GM18526 (cell line): Measurements from ENCODE around the gene STAU1.

Experiments used
- POLR2A ChIP-seq: IDR thresholded peaks from 3 replicates; pipeline ENCODE4 v1.6.1; 2011; ENCODE audit not compliant: insufficient read length; ENCODE audit errors: extremely low read depth

The STAU1 gene, protein sequence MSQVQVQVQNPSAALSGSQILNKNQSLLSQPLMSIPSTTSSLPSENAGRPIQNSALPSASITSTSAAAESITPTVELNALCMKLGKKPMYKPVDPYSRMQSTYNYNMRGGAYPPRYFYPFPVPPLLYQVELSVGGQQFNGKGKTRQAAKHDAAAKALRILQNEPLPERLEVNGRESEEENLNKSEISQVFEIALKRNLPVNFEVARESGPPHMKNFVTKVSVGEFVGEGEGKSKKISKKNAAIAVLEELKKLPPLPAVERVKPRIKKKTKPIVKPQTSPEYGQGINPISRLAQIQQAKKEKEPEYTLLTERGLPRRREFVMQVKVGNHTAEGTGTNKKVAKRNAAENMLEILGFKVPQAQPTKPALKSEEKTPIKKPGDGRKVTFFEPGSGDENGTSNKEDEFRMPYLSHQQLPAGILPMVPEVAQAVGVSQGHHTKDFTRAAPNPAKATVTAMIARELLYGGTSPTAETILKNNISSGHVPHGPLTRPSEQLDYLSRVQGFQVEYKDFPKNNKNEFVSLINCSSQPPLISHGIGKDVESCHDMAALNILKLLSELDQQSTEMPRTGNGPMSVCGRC

DNA sequence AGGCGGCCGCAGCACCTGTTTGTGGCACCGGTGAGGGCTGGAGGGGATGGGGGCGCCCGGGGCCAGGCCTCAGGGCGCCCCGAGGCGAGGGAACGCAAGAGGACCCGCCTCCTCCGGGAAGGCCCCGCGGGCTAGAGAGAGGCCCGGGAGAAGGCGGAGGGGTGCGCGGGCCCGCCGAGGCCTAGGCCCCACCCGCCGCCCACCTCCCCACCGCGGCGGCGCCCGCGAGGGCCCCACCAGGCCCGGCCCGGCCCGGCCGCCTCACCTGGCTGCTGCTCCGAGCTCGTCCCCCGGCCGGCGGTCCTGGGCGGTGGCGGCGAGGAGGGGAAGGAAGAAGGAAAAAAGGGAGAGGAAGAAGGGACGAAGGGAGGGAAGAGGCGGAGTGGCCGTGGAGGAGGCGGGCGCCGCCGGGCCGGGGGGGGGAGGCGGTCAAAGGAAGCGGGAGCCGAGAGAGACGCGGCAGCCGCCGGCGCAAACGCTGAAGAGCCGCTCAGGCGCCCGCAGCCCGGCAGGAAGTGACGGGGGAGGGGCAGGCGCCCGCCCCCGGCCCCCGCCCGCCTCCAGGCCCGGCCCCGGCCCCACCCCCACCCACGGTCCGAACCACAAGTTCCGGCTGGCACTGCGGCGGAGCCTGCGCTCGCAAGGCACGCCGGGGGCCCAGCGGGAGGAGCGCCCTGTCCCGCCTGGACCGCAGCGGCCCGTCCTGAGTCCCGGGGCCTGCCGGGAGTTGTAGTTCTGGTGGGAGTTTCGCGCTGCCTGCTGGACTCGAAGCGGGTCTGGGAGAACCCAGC lies at the start of gene STAU1:
STAU1 (minus strand) TSS at position 484 of the 791 bp plus-strand sequence. CDS start 22,133 bp downstream, outside the sequence.
- TF ChIP-seq POLR2A: peak; percentile 81

DNA sequence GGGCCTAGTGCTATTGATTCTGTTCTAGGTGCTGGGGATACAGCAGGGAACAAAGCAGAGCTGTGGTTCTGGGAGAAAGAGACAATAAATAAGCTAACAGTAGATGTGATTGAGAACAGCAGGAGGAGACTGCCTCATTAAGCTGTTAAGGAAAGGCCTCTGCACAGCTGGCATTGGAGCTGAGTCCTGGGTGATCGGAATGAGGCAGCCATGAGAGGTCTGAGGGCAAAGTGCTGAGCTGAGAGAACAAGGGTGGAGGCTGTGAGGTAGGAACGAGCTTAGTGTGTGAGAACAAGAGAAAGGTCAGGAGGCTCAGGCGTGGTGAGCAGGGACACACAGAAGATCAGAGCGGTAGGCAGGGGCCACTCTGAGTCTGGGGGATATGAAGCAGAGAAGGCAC lies 49.4 kb upstream of the STAU1 start:
- no peak for TF ChIP-seq POLR2A

DNA sequence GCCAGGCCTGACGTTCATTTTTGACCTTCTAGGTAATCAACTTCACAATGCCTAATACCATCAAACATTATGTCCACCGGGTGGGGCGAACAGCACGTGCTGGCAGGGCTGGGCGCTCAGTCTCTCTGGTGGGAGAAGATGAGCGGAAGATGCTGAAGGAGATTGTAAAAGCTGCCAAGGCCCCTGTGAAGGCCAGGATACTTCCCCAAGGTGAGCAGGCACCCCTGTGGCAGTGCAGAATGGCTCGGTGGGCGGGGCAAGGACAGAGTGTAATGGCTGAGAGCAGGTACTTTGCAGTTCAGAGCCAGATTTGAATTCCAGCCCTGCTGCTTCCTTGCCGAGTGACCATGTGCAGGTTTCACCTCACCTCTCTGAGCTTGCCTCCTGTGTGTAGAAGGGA lies 48.2 kb upstream of the STAU1 start:
- no peak for TF ChIP-seq POLR2A

DNA sequence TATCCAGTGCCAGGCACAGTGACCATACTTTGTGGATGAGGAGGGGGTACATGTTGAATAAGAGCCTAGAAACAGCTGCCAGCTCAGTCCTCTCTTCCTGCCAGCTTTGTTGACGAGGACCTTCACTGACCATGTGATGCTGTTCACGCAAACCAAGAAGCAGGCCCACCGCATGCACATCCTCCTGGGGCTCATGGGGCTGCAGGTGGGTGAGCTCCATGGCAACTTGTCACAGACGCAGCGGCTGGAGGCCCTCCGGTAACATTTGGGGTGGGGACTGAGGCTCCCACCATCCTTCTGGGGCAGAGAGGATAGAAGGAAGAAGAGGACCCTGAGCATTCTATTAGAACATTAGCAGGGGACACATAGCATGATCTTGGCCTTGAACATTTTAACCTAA lies 46.7 kb upstream of the STAU1 start:
- TF ChIP-seq POLR2A: no peak

DNA sequence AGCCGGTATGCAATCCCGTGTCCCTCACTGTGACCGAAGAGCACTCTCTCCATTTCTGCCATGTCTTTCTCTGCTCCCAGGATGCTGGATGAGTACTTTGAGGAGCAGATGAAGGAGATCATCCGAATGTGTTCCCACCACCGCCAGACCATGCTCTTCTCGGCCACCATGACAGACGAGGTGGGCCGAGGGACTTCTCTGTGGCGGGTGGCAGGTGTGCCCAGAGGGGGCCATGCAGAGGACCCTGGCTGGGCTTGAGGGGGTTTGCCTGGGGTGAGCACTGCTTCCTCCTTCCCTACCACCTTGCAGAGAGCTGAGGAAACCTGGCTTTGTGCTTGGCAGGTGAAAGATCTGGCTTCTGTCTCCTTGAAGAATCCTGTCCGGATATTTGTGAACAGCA lies 45.1 kb upstream of the STAU1 start:
- TF ChIP-seq POLR2A: no peak

DNA sequence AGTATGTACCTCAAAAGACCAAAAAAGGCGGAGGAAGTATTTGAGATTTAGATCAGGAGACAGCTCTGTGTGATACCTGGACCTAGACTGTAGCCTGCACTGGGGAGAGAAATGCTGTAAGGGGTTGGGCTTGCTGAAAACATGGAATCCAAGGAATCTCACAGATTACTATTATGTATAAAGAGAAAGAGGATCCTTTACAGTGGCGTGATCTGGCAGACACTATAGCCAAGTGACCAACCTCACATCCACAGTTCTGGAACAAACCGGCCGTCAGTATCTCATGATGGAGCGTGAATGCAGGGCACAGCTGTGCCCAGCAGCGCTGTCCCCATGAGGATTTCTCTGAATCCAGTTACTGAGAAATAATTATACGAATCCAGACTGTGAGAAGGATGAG lies 43.3 kb upstream of the STAU1 start:
- TF ChIP-seq POLR2A: no peak

DNA sequence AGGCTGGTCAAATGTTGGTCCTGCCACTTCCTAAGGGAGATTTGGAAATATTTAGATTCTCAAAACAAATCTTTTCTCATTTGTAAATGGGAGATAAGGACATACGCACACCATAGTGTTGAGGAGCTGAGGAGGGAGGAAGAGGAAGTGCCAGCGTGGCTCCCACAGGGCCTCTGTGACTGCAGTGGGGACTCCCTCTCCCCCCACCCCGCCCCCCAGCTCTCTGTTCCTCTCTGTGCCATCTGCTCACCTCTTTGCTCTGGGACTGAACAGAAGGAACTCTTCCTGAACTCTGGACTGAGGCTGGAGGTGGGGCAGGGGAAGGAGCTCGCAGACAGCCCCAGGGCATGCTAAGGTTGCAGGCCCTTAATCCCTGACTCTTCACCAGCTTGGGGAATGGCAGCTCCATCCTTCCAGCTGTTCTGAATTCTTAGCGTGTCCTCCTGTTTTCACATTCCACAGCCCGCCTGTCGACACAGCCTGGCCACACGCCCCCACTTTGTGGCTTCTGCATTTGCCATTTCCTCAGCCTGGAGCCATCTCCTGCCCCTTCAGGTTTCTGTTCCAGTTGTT lies 42.5 kb upstream of the STAU1 start:
- no peak for TF ChIP-seq POLR2A

DNA sequence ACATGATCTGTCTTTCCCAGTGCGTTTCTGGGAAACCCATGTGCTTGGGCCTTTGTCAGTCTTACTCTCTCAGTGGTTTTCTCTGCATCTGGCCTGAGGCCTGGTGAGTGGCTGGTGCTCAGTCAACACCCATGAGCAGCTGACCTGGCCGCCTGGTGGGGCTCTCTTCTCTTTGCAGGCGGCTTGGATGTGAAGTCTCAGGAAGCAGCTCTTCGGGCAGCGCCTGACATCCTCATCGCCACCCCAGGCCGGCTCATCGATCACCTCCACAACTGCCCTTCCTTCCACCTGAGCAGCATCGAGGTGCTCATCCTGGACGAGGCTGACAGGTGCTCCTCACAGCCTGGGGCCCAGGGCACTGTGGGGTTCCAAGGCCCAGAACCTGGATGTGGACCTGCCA lies 41.9 kb upstream of the STAU1 start:
- TF ChIP-seq POLR2A: no peak

DNA sequence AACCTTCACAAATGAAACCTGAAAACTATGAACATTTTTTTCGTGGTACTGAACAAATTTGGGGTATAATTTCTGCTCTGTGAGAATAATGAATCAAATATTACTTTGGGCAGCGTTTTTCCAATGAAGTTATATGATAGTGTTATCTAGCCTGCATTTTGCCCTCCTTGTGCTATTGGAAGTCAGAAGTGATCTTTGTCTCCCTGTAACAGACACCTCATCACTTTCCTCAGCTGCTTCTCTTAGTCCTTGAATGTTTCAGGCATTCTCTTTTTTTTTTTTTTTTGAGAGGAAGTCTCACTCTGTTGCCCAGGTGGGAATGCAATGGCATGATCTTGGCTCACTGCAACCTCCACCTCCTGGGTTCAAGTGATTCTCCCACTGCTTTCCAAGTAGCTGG lies 41.2 kb upstream of the STAU1 start:
- TF ChIP-seq POLR2A: no peak

DNA sequence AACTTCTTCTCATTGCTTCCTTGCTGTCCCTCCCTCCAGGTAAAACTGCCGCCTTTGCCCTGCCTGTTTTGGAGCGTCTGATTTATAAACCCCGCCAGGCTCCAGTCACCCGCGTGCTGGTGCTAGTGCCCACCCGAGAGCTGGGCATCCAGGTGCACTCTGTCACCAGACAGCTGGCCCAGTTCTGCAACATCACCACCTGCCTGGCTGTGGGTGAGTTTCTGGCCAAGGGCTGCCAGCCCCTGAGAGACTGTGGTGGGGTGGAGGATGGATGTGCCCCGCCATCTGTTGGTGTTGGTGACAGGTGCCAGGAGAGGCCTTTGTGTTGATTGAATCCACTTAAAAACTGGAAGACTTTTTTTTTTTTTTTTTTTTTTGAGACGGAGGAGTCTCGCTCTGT lies 40.5 kb upstream of the STAU1 start:
- TF ChIP-seq POLR2A: no peak

DNA sequence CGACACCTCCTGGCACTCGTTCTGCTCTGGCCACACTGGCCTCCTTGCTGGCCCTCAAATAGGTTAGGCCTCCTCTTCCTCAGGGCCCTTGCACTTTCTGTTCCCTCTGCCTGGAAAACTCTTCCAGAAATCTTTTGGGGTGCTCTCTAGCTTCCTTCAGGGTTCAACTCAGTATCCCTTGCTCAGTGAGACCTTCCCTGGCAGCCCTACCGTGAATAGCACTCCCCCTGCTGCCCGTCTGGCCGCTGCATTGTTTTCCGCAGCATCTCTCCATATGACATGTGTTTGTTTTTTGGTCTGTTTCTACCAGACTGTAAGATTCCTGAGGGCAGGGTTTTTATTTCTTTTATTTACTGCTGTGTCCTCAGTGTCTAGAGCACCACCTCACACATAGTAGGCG lies 37.8 kb upstream of the STAU1 start:
- no peak for TF ChIP-seq POLR2A

DNA sequence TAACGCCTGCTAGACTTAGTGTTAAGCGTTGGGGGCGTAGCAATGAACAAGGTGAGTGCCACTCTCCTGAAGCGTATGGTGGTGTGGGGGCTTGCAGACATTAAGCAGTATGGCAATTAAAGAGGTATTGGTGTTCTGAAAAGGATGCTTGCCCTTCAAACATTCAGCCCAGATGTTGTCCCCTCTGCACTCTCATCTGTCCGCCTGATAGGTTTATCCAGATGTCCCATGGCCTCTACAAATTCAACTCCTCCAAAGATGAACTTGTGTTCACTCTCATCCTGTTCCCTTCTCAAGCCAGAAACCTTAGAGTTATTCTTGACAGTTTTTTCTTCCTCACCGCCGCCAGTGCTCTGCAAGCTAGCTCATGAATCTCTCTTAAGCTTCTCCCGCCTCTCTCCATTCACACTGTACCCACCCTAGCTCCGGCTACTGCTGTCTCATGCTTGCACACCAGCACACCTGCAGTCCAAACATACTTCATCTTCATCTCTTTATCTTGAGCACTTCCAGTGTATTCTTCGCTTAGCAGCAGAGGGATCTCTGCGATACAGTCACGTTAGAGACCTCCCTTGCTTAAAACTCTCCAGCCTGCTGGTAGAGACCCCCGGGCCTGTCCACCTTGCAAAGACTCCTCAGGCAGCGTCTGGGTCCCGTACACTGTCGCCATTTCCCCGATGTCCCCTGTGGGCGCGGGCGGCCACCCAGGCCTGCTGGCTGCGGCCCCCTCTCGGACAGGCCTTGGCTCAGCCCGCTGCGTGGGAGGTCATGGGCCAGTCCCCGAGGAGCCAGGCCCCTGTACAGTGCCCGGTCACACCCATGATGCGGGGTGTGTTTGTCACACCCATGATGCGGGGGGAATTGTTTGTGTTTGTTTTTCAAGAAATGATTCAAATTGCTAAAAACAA lies 32.0 kb upstream of the STAU1 start:
- TF ChIP-seq POLR2A: no peak

DNA sequence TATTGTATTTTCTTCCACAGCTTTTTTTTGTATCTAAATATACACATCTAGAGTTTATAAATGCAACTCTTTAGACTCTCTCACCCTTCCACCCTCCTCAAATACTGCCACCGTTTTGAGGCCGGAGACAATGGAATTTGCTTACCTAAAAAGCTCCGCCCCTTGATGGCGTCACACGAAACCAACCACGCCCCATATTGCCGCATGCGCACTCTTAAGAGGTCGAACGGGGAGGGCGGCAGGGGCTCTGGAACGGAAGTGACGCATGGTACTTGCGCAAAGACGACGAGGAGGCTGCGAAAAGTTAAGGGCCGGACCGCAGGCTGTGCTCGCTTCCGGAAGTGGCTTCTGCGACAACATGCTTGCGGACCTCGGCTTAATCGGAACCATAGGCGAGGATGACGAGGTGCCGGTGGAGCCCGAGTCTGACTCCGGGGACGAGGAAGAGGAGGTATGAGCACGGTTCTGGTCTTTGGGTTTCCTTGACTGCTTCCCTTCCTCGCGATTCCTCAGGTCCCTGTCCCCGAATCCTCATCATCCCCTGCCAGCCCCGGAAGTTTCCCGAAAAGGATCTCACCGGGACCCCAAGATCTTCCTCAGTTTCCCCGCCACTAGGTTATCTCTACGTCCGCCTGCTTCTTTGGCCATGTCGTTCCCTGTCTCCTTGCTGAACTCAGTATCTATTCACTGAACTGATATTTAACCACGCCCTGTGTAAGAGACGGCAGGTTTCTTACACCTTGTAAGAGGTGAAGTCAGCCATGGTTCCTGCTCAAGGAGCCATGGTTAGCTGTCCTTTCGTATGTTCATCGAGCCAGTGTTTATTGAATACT lies 31.2 kb upstream of the STAU1 start, which contains the start of gene DDX27:
DDX27 (plus strand) TSS at position 326 of the 833 bp plus-strand sequence; CDS start at position 359, 33 bp downstream.
- TF ChIP-seq POLR2A: peak; percentile 89
